ENCODE results near the gene CAPZA1.
A peak's percentile ranks its signal among the peaks of the same experiment; 100 is the strongest.

The CAPZA1 gene

GRCh38 chr1:112694363-112694929 is 74.8 kb downstream of the CAPZA1 start:
- Histone ChIP-seq H3K4me1 (ENCODE audit: control insufficient read depth, insufficient read depth, low read length) (peaks cover 3% of the 10 kb centered on the region; the same call in 1 of the 2 replicates), H3K36me3 (ENCODE audit: control insufficient read depth in 2 of 2, insufficient read depth in 1 of 2, low read length in 2 of 2) (peaks cover 24 to 95% of the 10 kb centered on the region in 2 experiments; a peak in 2 of 3 replicates), H3K9me3 (ENCODE audit: control insufficient read depth, insufficient read depth, low read depth, low read length) (no peaks in the 10 kb centered on the region), H3K27ac (ENCODE audit: extremely low read depth, low read depth, low read length) (no peak overlapping the region), H3K4me3 (ENCODE audit: low read depth, low read length) (no peak overlapping the region)
- ChIA-PET POLR2A (interaction anchor here (0.5 to 0.8 kb wide), 2 partner anchors 20 to 1211 kb away, joined by 3 to 6 read pairs; partner anchors contain the start of genes DCLRE1B and MOV10), CTCF (no interaction called here)
- no peak for TF ChIP-seq ZSCAN23 (tag by site-specific recombination; IDR thresholded peaks at IDR 0.05)
- TF ChIP-seq KLF7 (tag by site-specific recombination; IDR thresholded peaks at IDR 0.05; ENCODE audit: borderline replicate concordance) = no peak
- TF ChIP-seq ZNF155 (tag by site-specific recombination; IDR thresholded peaks at IDR 0.05) = no peak
- no peak for TF ChIP-seq BCL11A (tag by site-specific recombination; IDR thresholded peaks at IDR 0.05; ENCODE audit: low read depth)
- no peak for TF ChIP-seq ZNF350 (tag by site-specific recombination; IDR thresholded peaks at IDR 0.05)
- TF ChIP-seq GFI1B (tag by site-specific recombination; IDR thresholded peaks at IDR 0.05) = no peak
- no peak for TF ChIP-seq ZNF174 (tag by site-specific recombination; IDR thresholded peaks at IDR 0.05)
- no peak for TF ChIP-seq ZNF768 (tag by site-specific recombination; IDR thresholded peaks at IDR 0.05)
- no peak for TF ChIP-seq ZFP41 (tag by site-specific recombination; IDR thresholded peaks at IDR 0.05; ENCODE audit: borderline replicate concordance)
- TF ChIP-seq ZBTB17 (tag by site-specific recombination; IDR thresholded peaks at IDR 0.05) = no peak
- TF ChIP-seq ZNF544 (tag by site-specific recombination; IDR thresholded peaks at IDR 0.05) = no peak
- TF ChIP-seq ZNF600 (tag by site-specific recombination; IDR thresholded peaks at IDR 0.05) = no peak
- no peak for TF ChIP-seq ZNF239 (tag by site-specific recombination; IDR thresholded peaks at IDR 0.05)
- no peak for TF ChIP-seq ZBTB26 (tag by site-specific recombination; optimal IDR thresholded peaks at IDR 0.05)
- TF ChIP-seq ZNF529 (tag by site-specific recombination; IDR thresholded peaks at IDR 0.05; ENCODE audit: insufficient replicate concordance) = no peak
- TF ChIP-seq ZNF26 (tag by site-specific recombination; IDR thresholded peaks at IDR 0.05) = no peak
- no peak for TF ChIP-seq HOXC10 (CRISPR knock-in tag; IDR thresholded peaks at IDR 0.05)
- TF ChIP-seq ZIC2 (tag by site-specific recombination; IDR thresholded peaks at IDR 0.05) = no peak
- no peak for TF ChIP-seq KLF16 (tag by site-specific recombination; IDR thresholded peaks at IDR 0.05)
- TF ChIP-seq, protein P1, sequence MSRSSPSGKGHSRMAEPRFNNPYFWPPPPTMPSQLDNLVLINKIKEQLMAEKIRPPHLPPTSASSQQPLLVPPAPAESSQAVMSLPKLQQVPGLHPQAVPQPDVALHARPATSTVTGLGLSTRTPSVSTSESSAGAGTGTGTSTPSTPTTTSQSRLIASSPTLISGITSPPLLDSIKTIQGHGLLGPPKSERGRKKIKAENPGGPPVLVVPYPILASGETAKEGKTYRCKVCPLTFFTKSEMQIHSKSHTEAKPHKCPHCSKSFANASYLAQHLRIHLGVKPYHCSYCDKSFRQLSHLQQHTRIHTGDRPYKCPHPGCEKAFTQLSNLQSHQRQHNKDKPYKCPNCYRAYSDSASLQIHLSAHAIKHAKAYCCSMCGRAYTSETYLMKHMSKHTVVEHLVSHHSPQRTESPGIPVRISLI (tag by site-specific recombination; IDR thresholded peaks at IDR 0.05) = no peak

GRCh38 chr1:112695276-112695675 is 75.6 kb downstream of the CAPZA1 start:
- H3K36me3 ChIP-seq (ENCODE audit: control insufficient read depth in 2 of 2, insufficient read depth in 1 of 2, low read length in 2 of 2) = peaks cover 19 to 95% of the 10 kb centered on the region in 2 experiments; a peak in 2 of 3 replicates
- H3K4me1 ChIP-seq (ENCODE audit: control insufficient read depth, insufficient read depth, low read length) = peaks cover 7% of the 10 kb centered on the region
- H3K9me3 ChIP-seq (ENCODE audit: control insufficient read depth, insufficient read depth, low read depth, low read length) = no peaks in the 10 kb centered on the region
- no peak for TF ChIP-seq ZNF623 (tag by site-specific recombination; IDR thresholded peaks at IDR 0.05)
- TF ChIP-seq ZNF121 (tag by site-specific recombination; IDR thresholded peaks at IDR 0.05) = 0 out of 2 replicates have a peak, but pooled peaks have one; percentile 1
- POLR2A ChIA-PET = no interaction called here
- CTCF ChIA-PET = interaction anchor here (0.9 kb wide), 1 partner anchor 301 kb away, joined by 3 read pairs; no protein-coding TSS in a partner anchor
- H3K4me3 ChIP-seq (ENCODE audit: low read depth, low read length) = no peak overlapping the region
- no peak overlapping the region for H3K27ac ChIP-seq (ENCODE audit: extremely low read depth, low read depth, low read length)

Measured in HEK293 (cell line).